Activated CD8-positive, alpha-beta memory T cell treated with anti-CD3 and anti-CD28 coated beads, Interleukin-2, amount 50 U/mL, for 1 hour (primary cell): ENCODE data around the gene RLN3.
"Not testable (repeated sequence)": the region's sequence is repeated elsewhere in the genome, so short reads cannot be mapped to it uniquely, and the experiment has no call there.

Experiments used
- DNase-seq: peaks from one replicate; pipeline ENCODE4 v3.0.0-alpha.2; 2020; ENCODE audit errors: extremely low read depth

The RLN3 gene

DNA sequence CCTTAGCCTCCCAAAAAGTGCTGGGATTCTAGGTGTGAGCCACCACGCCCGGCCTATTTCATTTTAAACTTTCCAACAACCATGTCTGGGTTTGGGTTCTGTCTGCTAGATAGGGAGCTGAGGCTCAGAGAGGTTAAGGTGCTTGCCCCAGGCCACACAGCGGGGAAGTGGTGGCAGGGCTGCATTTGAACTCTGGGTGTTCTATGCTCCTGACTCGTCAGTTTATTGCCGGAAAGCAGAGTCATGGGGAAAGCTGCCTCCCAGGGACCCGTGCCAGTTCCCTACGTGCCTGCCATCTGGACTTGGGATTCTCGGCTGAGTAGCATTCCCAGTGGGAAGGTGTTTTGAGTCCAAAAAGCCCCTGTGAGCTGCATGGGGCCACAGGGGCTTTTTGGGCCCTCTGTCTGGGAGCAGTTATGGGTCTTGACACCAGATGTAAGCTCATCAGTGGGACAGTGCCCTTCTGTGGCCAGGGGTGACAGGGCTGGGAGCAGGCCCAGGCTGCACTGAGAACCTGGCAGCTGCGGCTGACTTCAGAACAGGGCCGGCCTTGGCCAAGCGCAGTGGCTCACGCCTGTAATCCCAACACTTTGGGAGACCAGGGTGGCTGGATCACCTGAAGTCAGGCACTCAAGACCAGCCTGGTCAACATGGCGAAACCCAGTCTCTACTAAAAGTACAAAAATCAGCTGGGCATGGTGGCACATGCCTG lies 32.8 kb upstream of the RLN3 start:
- DNase-seq, result no peak

DNA sequence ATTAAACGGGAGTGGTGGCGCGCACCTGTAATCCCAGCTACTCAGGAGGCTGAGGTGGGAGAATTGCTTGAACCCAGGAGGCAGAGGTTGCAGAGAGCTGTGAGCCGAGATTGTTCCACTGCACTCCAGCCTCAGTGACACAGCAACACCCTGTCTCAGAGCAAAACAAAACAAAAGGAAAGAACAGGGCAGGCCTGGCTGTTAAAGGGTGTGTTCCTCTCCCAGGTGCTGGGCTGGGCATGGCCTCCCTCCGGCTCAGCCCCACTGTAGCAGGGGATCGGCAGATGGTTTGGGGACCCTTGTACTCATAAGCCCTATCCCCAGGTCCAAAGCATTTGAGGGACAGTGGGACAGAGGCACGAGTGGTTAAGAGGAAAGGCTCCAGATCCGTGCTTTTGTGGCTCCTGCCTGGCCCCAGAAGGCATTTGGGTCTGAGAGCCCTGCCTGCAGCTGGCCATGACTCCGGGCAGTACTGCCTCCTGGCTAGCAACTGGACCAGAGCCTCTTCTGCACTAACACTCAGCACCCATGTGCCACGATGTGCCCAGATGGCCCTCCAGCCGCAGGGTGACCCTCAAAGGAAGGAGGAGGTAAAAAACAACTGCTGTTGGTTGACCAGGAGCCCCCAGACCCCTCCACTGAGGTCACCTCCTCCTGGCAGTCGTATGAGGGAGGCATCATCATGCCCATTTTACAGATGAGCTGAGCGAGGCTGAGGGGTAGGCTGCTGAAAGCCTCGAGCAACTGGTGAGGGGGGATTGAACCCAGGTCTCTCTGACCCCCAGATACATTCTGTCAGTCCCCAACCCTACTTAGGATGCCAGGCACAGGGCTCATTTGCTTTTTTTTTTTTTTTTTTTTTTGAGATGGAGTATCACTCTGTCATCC lies 31.8 kb upstream of the RLN3 start:
- no peak for DNase-seq

GRCh38 chr19:13996928-13997630 lies 30.9 kb upstream of the RLN3 start:
- DNase-seq, result no peak

GRCh38 chr19:13997631-13997962 lies 30.4 kb upstream of the RLN3 start:
- DNase-seq, result no peak

DNA sequence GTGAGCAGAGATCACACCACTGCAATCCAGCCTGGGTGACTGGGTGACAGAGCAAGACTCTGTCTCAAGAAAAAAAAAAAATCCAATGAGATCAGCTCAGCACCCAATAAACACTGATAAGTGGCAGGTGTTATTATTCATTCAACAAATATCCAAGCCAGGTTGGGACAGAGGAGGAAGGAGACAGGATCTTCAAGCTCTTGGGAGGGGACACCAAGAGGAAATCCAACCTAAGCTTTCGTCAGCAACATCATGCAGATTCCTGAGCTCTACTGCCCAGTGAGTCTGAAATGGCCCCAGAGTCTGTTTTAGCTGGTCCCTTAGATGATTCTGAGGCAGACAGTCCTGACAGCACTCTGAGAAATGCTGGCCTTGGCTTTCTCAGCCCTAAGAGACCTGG lies 29.5 kb upstream of the RLN3 start:
- DNase-seq, result no peak

DNA sequence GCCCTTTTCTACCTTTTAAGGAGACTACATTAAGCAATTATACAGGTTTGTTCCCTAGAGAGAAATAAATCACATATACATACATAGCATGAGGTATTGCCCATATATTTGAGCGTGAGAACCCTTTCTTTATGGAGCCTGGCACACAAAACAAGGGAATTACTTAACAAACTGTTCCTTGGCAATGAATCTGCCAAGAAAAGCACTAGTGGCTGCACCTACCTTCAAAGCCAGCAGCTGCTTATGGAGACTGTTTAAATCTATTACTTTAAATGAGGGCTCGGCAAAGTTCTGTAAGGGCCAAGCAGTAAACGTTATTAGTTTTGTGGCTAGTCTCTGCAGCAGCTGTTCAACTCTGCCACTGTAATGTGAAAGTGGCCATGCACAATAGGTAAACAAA lies 28.9 kb upstream of the RLN3 start:
- DNase-seq, result no peak

DNA sequence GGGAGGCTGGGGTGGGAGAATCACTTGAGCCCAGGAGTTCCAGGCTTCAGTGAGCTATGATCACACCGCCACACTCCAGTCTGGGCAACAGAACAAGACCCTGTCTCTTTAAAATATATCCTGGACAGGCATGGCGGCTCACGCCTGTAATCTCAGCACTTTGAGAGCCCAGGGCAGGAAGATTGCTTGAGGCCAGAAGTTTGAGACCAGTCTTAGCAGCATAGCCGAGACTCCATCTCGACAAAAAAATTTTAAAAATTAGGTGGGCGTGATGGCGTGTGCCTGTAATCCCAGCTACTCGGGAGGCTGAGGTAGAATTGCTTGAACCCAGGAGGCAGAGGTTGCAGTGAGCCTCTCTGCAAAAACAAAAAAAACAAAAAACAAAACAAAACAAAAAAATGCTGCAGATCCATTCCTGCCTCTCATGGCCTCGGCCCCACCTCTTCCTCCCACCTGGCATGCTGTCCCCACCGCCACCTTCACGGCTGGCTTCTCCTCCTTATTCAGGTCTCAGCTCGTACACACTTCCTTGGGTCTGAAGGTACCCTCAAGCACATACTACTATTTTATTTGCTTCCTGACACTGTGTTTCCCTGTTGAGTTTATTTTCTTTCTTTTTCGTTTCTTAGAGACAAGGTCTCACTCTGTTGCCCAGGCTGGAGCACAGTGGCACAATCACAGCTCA lies 27.1 kb upstream of the RLN3 start:
- DNase-seq, result no peak

DNA sequence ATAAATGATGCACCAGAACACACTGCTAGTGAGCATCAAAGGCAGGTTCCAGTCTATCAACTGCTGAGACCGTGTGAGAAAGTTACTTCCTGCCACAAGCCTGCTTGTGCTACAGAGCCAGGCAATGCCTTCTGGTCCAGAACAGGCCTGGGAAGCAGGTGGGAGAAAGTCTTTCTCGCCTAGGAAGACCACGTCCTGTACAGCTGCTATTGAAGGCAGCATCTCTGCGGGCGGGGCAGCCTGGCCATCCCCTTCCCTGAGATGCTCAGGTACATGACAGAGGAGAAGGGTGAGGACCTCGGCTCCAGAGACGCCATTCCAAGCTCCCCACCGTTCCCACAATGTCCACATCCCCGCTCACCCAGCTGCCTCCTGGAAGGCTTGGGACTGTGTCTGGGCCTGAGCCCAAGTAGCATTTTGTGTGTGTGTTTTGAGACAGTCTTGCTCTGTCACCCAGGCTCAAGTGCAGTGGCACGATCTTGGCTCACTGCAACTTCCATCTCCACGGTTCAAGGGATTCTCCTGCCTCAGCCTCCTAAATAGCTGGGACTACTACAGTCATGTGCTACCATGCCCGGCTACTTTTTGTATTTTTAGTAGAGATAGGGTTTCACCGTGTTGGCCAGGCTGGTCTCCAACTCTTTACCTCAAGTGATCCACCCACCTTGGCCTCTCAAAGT lies 25.2 kb upstream of the RLN3 start:
- DNase-seq, result no peak

- DNase-seq, result no peak
These were observed 24.5 kb upstream of the RLN3 start for GRCh38 chr19:14003251-14004055.

DNA sequence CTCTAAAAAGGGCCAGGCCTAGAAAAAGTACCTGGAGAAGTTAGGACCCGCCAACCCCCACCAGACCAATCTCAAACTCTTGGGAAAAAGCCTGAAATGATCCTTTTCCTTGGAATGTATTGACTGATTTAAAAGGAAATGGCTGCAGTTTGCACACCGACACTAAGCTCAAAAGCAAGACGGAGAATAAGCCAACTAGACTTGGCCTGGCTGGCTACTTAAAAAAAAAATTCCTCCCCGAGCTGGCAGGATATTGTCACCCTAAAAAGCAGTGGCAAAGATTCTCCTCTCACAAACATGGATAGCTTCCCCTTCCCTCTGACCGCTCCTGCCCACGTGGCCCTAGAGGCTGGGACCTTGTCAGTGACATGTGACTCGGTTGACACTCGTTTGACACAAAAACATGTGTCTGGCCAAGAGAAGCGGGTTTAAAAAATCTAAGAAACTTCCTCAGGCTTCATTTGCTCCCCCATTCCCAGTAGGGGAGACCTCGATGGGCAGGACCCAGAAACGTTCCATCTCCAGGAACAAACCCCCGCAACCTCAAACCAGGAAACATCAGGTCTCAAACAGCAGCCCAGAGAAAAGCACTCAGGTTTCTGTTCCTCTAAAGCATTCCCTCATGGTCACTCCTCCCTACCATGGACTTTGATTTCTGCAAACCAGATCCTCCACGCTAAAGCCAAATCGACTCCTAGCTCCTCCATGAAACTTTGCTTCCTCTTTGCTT lies 23.2 kb upstream of the RLN3 start:
- DNase-seq, result no peak

- peak; percentile 92 for DNase-seq
These were observed 22.4 kb upstream of the RLN3 start for GRCh38 chr19:14005349-14006084.

DNA sequence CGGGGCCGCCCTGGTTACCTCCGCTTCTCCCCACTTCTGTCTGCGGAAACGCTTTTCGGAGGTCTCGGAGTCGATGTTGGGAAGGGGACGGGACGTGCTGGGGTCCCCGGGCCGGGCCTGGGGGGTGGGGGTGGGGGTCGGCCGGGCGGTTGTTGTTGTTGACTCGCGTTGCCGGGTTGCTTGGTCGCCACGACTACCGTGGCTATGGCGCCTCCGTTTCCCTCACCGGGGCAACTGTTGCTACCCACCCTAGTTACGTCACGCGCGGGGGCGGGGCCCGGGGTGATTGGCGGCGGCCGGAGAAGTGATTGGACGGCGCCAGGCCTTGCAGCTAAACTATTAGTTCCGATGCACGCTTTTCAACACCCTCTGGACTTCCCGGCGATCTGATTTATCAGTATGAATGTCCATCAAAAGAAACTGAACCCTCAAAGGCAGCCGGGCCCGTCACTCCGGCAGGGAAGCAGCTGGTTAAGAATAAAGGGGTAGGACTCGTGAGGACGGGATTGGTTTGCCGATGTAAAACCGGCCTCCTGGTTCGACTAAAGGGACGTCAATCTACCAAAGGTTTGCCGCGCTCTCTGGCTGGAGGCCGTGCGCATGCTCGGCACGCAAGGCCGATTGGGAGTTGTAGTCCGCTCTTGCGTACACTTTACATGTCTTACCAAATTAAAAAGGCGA lies 21.7 kb upstream of the RLN3 start, which contains the start of gene RFX1:
Gene RFX1, minus strand, starts transcription at position 236 of the 681 bp plus-strand sequence. CDS start 12,477 bp downstream, outside the sequence.
- peak; percentile 99 for DNase-seq

- no peak for DNase-seq
These were observed 21.0 kb upstream of the RLN3 start for GRCh38 chr19:14006766-14007562.

DNA sequence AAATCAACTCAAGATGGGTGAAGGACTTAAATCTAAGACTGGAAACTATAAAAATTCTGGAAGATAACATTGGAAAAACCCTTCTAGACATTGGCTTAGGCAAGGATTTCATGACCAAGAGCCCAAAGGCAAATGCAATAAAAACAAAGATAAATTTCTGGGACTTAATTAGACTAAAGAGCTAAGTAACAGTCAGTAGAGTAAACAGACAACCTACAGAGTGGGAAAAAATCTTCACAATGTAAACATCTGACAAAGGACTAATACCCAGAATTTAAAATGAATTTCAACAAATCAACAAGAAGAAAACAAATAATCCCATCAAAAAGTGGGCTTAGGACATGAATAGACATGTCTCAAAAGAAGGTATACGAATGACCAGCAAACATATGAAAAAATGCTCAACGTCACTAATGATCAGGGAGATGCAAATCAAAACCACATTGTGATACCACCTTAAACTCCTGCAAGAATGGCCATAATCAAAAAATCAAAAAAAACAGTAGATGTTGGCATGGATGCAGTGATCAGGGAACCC lies 15.5 kb upstream of the RLN3 start:
- no peak for DNase-seq

- no peak for DNase-seq
These were observed 12.4 kb upstream of the RLN3 start for GRCh38 chr19:14015524-14016035.

DNA sequence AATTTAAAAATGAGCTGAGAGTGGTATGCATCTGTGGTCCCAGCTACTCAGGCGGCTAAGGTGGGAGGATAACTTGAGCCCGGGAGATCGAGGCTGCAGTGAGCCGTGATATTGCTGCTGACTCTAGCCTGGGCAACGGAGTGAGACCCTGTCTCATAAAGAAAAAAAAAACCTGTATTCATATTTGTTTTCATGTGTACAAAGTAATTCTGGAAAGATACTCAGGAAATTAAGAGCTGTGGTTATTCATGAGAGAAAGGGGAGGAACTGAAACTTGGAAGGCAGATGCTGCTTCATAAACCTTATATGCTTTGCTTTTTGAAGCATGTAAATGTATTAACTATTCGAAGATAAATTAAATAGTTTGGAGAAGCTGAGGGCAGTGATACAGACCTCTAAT lies 8.8 kb upstream of the RLN3 start:
- DNase-seq, result no peak

DNA sequence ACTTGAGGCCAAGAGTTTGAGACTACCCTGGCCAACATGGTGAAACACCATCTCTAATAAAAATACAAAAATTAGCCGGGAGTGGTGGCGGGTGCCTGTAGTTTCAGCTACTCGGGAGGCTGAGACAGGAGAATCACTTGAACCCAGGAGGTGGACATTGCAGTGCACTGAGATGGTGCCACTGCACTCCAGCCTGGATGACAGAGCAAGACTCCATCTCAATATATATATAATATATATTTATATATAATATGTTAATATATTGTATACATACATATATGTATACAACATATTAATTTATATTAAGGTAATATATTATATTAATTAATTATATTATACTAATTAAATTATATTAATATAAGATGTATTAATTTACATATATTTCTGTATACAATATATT lies 8.2 kb upstream of the RLN3 start:
- not testable (repeated sequence) for DNase-seq
